Endodermal cell (in vitro differentiated cells): Measurements from ENCODE around the gene DNAH1. TPM values are rescaled to one million over a fixed set of nuclear protein-coding genes. Genes with fewer than 3 reads are reported as not detected.

Source experiments
- DNase-seq: peaks from one replicate; pipeline ENCODE4 v3.0.0-alpha.2; 2017
- H3K27ac ChIP-seq: 2 replicates; pipeline ENCODE4 v1.5.1; 2013; ENCODE audit warnings: mild to moderate bottlenecking, low read depth, low read length, moderate library complexity
- H3K27me3 ChIP-seq: 2 replicates; pipeline ENCODE4 v1.6.1; 2013; ENCODE audit warnings: mild to moderate bottlenecking, low read length, moderate library complexity; ENCODE audit not compliant: insufficient read depth, control insufficient read depth, poor library complexity, severe bottlenecking
- H3K36me3 ChIP-seq: 2 replicates; pipeline ENCODE4 v1.7.0; 2013; ENCODE audit warnings: mild to moderate bottlenecking, low read length, moderate library complexity; ENCODE audit not compliant: control insufficient read depth, insufficient read depth
- H3K4me1 ChIP-seq: one replicate; pipeline ENCODE4 v1.7.0; 2013; ENCODE audit warnings: low read length; ENCODE audit not compliant: control insufficient read depth, insufficient read depth
- H3K4me3 ChIP-seq: 2 replicates; pipeline ENCODE4 v1.5.1; 2013; ENCODE audit warnings: mild to moderate bottlenecking, low read length, moderate library complexity
- H3K9ac ChIP-seq: 2 replicates; pipeline ENCODE4 v1.6.1; 2013; ENCODE audit warnings: mild to moderate bottlenecking, low read length, moderate library complexity; ENCODE audit not compliant: poor library complexity, severe bottlenecking; ENCODE audit errors: extremely low read depth
- H3K9me3 ChIP-seq: 2 replicates; pipeline ENCODE4 v1.6.1; 2013; ENCODE audit warnings: mild to moderate bottlenecking, low read length, moderate library complexity; ENCODE audit not compliant: control insufficient read depth
- H3K27ac Mint-ChIP-seq: 2 replicates; pipeline ENCODE4 v1.8.0; 2020; ENCODE audit warnings: mixed read lengths
- H3K27me3 Mint-ChIP-seq: 2 replicates; pipeline ENCODE4 v1.8.0; 2021; ENCODE audit warnings: mild to moderate bottlenecking, mixed read lengths; ENCODE audit not compliant: insufficient read depth
- H3K36me3 Mint-ChIP-seq: 2 replicates; pipeline ENCODE4 v1.8.0; 2020; ENCODE audit warnings: low read depth, mixed read lengths
- H3K4me1 Mint-ChIP-seq: 2 replicates; pipeline ENCODE4 v1.8.0; 2020; ENCODE audit warnings: mixed read lengths
- H3K4me3 Mint-ChIP-seq: 2 replicates; pipeline ENCODE4 v1.8.0; 2020; ENCODE audit warnings: mild to moderate bottlenecking, moderate library complexity, mixed read lengths
- H3K9me3 Mint-ChIP-seq: 2 replicates; pipeline ENCODE4 v1.8.0; 2020; ENCODE audit warnings: mild to moderate bottlenecking, mixed read lengths
- CTCF ChIP-seq: fragments of 200-600 bp; sonication (generic); conservative IDR thresholded peaks from 2 replicates; pipeline ENCODE4 v1.5.0; 2021; ENCODE audit warnings: antibody characterized with exemption, mild to moderate bottlenecking
- WGBS, 2 experiments: methylation state at CpG; one replicate each; pipeline versions ENCODE4 v1.1.5 to v1.1.7; 2013; ENCODE audit warnings: missing lambda C conversion rate in 2 of 2, mixed read lengths in 1 of 2; ENCODE audit not compliant: insufficient coverage in 1 of 2, insufficient read length in 1 of 2; 5-methylcytosine and 5-hydroxymethylcytosine counted together
- total RNA-seq, 2 donors: library from RNA; stranded (reverse); fragmentation: NEBNext Ultra II Directional in 1 of 2; extraction: Animal tissue kit (Norgen Biotek cat#: 25700) in 1 of 2; gene quantifications; 2 replicates in 1 of 2; 3 replicates in 1 of 2; pipeline ENCODE4 v1.2.1, GENCODE V29; 2021

The DNAH1 gene
- total RNA-seq, 2 donors from 2014 or later: 4.9 to 5.5 TPM

GRCh38 chr3:52374173-52374572 is 58.1 kb downstream of the DNAH1 start:
- no peak overlapping the region for H3K4me3 ChIP-seq
- H3K9me3 ChIP-seq: no peaks in the 10 kb centered on the region
- H3K36me3 ChIP-seq: no peaks in the 10 kb centered on the region
- 85 to 89% methylated on average over 2 of the region's 2 CpGs for WGBS, 2 experiments
- no peaks in the 10 kb centered on the region for H3K27me3 ChIP-seq
- H3K4me3 Mint-ChIP-seq: no peak overlapping the region
- no peak for DNase-seq
- peaks cover 22% of the 10 kb centered on the region for H3K27me3 Mint-ChIP-seq
- no peaks in the 10 kb centered on the region for H3K9me3 Mint-ChIP-seq
- peaks cover 11% of the 10 kb centered on the region for H3K4me1 Mint-ChIP-seq
- TF ChIP-seq CTCF: peak; percentile 38
- H3K4me1 ChIP-seq: peaks cover 3% of the 10 kb centered on the region
- H3K27ac Mint-ChIP-seq: no peak overlapping the region
- H3K27ac ChIP-seq: no peak overlapping the region
- H3K9ac ChIP-seq: no peak overlapping the region
- no peaks in the 10 kb centered on the region for H3K36me3 Mint-ChIP-seq

DNA sequence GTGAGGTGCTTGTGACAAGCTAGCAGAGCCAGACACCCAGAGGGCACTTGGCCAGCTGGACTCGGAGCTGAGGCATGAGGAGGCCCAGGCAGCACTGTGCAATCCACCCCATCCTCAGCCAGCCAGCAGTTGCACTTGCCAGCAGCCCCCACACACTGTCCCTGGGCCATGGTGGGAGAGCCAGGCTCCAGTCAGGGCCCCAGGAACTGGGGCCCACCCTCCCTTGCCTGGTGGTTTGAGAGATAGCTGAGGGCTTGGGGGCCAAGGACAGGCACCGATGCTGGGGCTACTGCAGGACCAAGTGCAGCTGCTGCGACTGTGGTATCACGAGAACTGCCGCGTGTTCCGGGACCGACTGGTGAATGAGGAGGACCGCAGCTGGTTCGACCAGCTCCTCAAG is 63.5 kb downstream of the DNAH1 start:
- Mint-ChIP-seq H3K27ac (no peak overlapping the region), H3K4me1 (peaks cover 4% of the 10 kb centered on the region), H3K36me3 (no peaks in the 10 kb centered on the region), H3K4me3 (no peak overlapping the region), H3K27me3 (peaks cover 10% of the 10 kb centered on the region), H3K9me3 (no peaks in the 10 kb centered on the region)
- H3K36me3 ChIP-seq: no peaks in the 10 kb centered on the region
- no peaks in the 10 kb centered on the region for H3K27me3 ChIP-seq
- no peak overlapping the region for H3K4me3 ChIP-seq
- no peak for TF ChIP-seq CTCF
- no peaks in the 10 kb centered on the region for H3K9me3 ChIP-seq
- no peak overlapping the region for H3K27ac ChIP-seq
- no peaks in the 10 kb centered on the region for H3K4me1 ChIP-seq
- DNase-seq: no peak
- no peak overlapping the region for H3K9ac ChIP-seq
- WGBS, 2 experiments: 93 to 97% methylated on average over 9 to 10 of the region's 10 CpGs

DNA sequence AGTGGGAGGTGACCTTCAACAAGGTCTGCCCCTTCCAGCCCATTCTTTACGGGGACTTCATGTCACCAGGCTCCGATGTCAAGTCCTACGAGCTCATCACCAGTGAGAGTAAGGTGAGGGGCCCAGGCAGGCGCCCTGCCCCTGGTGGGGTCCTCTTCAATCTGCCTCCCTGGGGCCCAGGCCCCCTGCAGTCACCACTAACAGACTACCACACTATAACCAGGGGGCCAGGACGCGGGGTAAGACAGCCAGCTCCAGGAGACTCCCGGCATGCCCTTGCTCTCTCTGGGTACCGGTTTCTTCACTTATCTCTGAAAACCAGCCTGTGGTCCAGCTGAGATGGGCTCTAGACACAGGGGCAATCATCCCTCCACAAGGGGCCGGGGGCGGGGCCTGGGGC is 63.9 kb downstream of the DNAH1 start:
- Mint-ChIP-seq H3K27ac (no peak overlapping the region), H3K4me3 (no peak overlapping the region), H3K27me3 (peaks cover 7% of the 10 kb centered on the region), H3K9me3 (no peaks in the 10 kb centered on the region), H3K4me1 (peaks cover 6% of the 10 kb centered on the region), H3K36me3 (no peaks in the 10 kb centered on the region)
- no peak for TF ChIP-seq CTCF
- Histone ChIP-seq H3K4me1 (no peaks in the 10 kb centered on the region), H3K36me3 (no peaks in the 10 kb centered on the region), H3K9me3 (no peaks in the 10 kb centered on the region), H3K27me3 (no peaks in the 10 kb centered on the region), H3K9ac (no peak overlapping the region), H3K4me3 (no peak overlapping the region), H3K27ac (no peak overlapping the region)
- 90 to 97% methylated on average over 7 to 10 of the region's 10 CpGs for WGBS, 2 experiments
- no peak for DNase-seq
